Measurements from ENCODE around the gene GALNT10. TPM values are rescaled to one million over a fixed set of nuclear protein-coding genes. Genes with fewer than 3 reads are reported as not detected.

The GALNT10 gene
- total RNA-seq, 2 donors from 2014 or later: 21.7 to 27.1 TPM

DNA sequence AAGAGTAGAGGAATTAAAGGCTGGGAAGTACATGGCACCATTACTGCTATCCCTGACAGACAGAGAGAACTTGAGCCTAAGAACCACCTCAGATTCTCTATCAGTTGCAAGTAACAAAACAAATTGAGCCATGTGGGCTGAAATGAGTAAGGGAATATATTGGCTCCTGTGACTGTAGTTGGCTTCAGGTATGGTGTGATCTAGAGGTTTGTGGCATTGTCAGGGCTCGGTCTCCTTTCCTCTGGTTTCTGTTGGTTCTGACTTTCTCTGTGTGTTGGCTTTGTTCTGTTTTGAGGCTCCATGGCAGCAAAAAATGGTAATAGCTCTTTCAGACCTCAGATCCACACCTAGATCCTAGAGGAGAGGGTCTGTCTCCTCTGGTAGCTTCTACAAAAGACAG lies 5.7 kb downstream of the GALNT10 start:
- intact Hi-C loops (cut with DNase I): no loop called here
- Histone ChIP-seq H3K4me3 (no peak overlapping the region), H3K4me1 (replicated peaks) (no peaks in the 10 kb centered on the region)

DNA sequence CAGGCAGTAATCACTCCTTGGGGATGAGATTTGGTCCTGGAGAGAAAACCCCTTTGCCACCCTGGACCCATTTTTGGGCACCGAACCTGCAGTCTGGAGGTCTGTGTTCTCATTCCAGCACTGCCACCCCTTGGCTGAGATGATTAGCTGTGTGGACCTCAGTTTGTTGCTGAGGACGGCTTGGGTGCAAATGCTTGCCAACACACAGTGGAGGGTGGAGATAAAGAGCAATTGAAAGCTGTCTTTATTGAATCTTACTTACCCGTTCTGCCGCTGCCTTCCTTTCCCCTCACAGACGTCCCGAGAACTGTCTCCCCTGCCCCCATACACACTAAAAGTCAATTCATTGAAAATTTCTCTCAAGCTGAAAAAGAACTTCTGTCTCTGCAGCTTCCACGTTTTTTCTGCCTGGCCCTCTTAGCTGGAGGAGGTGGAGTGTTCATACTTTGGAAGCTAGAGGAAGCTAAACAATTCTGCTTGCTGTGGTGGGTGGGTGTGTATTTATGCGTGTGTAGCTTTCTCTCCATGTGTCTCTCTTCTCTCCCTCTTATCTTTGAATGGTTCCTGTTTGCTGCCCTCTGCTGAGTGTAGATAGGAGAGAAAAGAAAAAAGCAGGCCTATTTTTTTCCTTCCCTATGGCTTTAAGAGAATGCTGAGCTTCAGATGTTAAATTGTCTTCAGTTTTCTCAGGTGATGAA lies 6.6 kb downstream of the GALNT10 start:
- no peaks in the 10 kb centered on the region for H3K4me1 ChIP-seq (replicated peaks)
- H3K27me3 ChIP-seq (replicated peaks; ENCODE audit: insufficient read depth): no peaks in the 10 kb centered on the region
- H3K27ac ChIP-seq: no peak overlapping the region
- DNase-seq (ENCODE audit: low spot score): no peak
- WGBS: 34% methylated on average over 8 of the region's 8 CpGs
- intact Hi-C loops (cut with DNase I): no loop called here
- H3K4me3 ChIP-seq: no peak overlapping the region
- no peaks in the 10 kb centered on the region for H3K9me3 ChIP-seq
- no peak for TF ChIP-seq POLR2A (IDR thresholded peaks at IDR 0.05)
- no peak for TF ChIP-seq POLR2AphosphoS5 (IDR thresholded peaks at IDR 0.05)
- TF ChIP-seq, protein P1, sequence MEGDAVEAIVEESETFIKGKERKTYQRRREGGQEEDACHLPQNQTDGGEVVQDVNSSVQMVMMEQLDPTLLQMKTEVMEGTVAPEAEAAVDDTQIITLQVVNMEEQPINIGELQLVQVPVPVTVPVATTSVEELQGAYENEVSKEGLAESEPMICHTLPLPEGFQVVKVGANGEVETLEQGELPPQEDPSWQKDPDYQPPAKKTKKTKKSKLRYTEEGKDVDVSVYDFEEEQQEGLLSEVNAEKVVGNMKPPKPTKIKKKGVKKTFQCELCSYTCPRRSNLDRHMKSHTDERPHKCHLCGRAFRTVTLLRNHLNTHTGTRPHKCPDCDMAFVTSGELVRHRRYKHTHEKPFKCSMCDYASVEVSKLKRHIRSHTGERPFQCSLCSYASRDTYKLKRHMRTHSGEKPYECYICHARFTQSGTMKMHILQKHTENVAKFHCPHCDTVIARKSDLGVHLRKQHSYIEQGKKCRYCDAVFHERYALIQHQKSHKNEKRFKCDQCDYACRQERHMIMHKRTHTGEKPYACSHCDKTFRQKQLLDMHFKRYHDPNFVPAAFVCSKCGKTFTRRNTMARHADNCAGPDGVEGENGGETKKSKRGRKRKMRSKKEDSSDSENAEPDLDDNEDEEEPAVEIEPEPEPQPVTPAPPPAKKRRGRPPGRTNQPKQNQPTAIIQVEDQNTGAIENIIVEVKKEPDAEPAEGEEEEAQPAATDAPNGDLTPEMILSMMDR (IDR thresholded peaks at IDR 0.05): no peak
- no peaks in the 10 kb centered on the region for H3K36me3 ChIP-seq

More for the DNA sequence above, 5.7 kb downstream of the GALNT10 start:
- H3K27me3 ChIP-seq (replicated peaks; ENCODE audit: insufficient read depth): no peaks in the 10 kb centered on the region
- no peaks in the 10 kb centered on the region for H3K9me3 ChIP-seq
- 100% methylated on average over 1 of the region's 1 CpG for WGBS
- TF ChIP-seq POLR2AphosphoS5 (IDR thresholded peaks at IDR 0.05) (no peak), POLR2A (IDR thresholded peaks at IDR 0.05) (no peak)
- TF ChIP-seq, protein P1 (IDR thresholded peaks at IDR 0.05): no peak
- H3K36me3 ChIP-seq: no peaks in the 10 kb centered on the region
- no peak for DNase-seq (ENCODE audit: low spot score)
- no peak overlapping the region for H3K27ac ChIP-seq

DNA sequence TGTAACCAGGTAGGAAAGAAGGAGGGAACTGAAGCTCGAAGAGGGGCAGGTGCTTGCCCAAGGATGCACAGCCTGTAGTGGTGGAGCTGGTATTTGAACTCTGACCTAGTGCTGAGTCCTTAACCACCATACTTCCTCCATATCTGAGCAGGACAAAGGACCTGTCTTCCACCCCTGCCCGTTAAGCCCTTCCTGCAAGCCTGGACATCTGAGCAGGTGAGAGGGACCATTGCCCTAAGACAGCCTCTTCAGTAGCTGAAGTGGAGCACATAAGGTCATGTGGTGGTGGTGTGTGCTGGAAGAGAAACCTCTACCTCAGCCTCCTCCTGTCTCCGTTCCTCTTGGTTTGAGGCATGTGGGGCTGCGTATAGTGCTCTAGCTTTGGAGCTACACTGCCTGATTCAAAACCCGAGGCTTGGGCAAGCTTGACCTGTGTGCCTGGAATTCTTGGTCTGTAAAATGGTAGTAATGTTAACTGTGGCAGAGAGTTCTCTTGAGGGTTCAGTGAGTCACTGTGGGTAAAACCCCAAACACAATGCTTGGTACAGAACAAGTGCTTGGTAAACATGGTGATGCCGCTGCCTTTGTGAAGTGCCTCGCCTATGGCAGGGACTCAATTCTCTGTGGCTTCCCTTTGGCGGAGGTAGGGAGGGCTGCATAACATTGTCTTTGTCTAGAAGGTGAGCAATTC lies 7.4 kb downstream of the GALNT10 start:
- peak; percentile 34 for DNase-seq (ENCODE audit: low spot score)
- Histone ChIP-seq H3K27ac (no peak overlapping the region), H3K36me3 (no peaks in the 10 kb centered on the region), H3K9me3 (no peaks in the 10 kb centered on the region), H3K27me3 (replicated peaks; ENCODE audit: insufficient read depth) (no peaks in the 10 kb centered on the region), H3K4me1 (replicated peaks) (no peaks in the 10 kb centered on the region), H3K4me3 (no peak overlapping the region)
- intact Hi-C loops (cut with DNase I): no loop called here
- no peak for TF ChIP-seq POLR2AphosphoS5 (IDR thresholded peaks at IDR 0.05)
- 61% methylated on average over 8 of the region's 8 CpGs for WGBS

DNA sequence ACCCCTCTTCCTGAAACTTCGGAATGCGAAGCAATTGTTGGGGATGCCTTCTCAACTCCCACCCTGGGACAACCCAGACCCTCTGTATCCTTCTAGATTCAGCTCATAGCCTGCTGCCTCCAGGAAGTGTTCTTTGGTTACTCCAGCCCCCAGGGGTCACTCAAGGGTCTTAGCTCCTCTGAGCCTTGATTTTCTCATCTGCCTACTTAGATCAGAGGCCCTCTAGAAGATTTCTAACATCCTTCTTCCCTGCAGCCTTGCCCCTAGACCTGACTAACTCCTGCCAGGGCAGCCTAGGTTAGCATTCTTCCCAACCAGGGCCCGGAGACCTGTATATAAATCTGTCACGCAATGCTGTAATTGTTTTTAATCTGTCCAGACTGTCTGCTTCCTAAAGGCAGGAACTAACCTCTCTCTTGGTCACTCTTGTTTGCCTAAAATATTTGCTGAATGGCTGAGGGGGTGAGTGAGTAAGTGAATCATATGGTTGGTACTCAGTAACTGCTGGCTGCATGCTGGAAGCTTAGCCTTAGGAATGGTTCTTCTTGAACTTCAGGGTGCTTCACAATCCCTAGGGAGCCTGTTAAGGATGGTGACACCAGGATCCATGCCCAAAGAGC lies 8.2 kb downstream of the GALNT10 start:
- intact Hi-C loops (cut with DNase I): no loop called here
- 64% methylated on average over 4 of the region's 4 CpGs for WGBS
- H3K4me1 ChIP-seq (replicated peaks): no peaks in the 10 kb centered on the region

DNA sequence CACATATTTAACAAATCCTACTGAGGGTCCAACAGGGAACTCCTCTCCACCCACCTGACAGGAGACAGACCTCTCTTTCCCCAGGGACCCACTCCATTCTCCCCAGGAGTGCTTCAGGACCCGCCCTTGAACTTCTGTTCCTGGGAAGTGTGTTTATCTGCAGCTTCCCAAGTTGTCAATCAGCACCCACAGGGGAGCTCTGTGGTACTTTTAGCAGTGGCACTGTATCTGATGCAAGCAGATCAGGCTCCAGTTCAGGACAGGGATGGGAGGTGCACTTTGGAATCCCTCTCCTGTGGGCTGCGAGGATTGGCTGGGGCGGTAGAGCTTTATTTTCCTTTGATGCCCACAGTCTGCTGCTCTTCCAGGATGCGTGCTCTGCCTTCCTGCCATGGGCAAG lies 8.7 kb downstream of the GALNT10 start:
- no peaks in the 10 kb centered on the region for H3K9me3 ChIP-seq
- no peaks in the 10 kb centered on the region for H3K4me1 ChIP-seq (replicated peaks)
- DNase-seq (ENCODE audit: low spot score): no peak
- intact Hi-C loops (cut with DNase I): no loop called here
- no peak overlapping the region for H3K4me3 ChIP-seq
- H3K27ac ChIP-seq: no peak overlapping the region
- no peaks in the 10 kb centered on the region for H3K27me3 ChIP-seq (replicated peaks; ENCODE audit: insufficient read depth)
- TF ChIP-seq POLR2A (IDR thresholded peaks at IDR 0.05) (no peak), POLR2AphosphoS5 (IDR thresholded peaks at IDR 0.05) (no peak)
- TF ChIP-seq, protein P1 (IDR thresholded peaks at IDR 0.05): no peak
- no peaks in the 10 kb centered on the region for H3K36me3 ChIP-seq
- 88% methylated on average over 4 of the region's 4 CpGs for WGBS

More for the DNA sequence above, 8.2 kb downstream of the GALNT10 start:
- Histone ChIP-seq H3K27me3 (replicated peaks; ENCODE audit: insufficient read depth) (no peaks in the 10 kb centered on the region), H3K4me3 (no peak overlapping the region), H3K27ac (no peak overlapping the region), H3K36me3 (no peaks in the 10 kb centered on the region), H3K9me3 (no peaks in the 10 kb centered on the region)
- DNase-seq (ENCODE audit: low spot score): no peak
- TF ChIP-seq, protein P1 (IDR thresholded peaks at IDR 0.05): no peak
- no peak for TF ChIP-seq POLR2AphosphoS5 (IDR thresholded peaks at IDR 0.05)
- no peak for TF ChIP-seq POLR2A (IDR thresholded peaks at IDR 0.05)
